NOMO-1 treated with dmso at 0.1 percent for 144 hours (cell line): ENCODE data around the gene ABLIM3.
"Not testable (repeated sequence)": the region's sequence is repeated elsewhere in the genome, so short reads cannot be mapped to it uniquely, and the experiment has no call there.

Source experiments
- DNase-seq: peaks from one replicate; lab custom pipeline; 2025; ENCODE audit not compliant: unreplicated experiment; lab: John Stamatoyannopoulos, UW

The ABLIM3 gene

DNA sequence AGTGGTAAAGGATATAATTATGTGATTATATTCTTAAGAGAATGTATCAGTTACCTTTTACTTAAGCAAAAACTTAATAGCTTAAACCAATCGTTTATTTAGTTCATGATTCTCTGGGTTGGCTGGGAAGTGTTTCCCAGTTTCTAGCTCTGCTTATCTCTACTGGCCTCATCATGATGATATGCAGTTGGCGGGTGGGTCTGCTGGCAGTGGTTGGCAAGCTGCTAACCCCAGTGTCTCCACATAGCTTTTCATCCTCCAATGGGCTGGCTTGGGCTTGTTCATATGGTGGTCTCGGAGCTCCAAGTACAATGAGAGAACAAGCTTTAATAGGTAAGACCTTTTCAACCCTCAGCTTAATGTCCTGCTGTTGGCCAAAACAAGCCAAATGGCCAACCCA is 43.8 kb downstream of the ABLIM3 start:
- DNase-seq: no peak

DNA sequence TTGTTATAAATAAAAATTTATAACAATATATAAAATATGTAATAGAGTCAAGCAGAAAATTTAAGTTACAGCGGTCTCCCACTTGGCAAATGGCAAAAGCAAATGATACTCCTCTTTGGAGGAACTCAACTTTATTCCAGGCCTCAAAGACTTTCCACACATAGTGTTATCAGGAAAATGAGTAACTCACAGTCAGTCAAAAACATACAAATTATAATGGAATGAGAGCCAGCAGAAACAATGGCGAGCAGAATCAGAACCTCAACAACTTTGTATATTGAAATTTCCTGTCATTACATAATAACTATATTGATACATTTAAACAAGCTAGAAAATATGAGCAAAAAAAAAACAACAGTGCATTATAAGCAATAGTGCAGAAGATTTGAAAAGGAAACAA is 45.2 kb downstream of the ABLIM3 start:
- DNase-seq: no peak

DNA sequence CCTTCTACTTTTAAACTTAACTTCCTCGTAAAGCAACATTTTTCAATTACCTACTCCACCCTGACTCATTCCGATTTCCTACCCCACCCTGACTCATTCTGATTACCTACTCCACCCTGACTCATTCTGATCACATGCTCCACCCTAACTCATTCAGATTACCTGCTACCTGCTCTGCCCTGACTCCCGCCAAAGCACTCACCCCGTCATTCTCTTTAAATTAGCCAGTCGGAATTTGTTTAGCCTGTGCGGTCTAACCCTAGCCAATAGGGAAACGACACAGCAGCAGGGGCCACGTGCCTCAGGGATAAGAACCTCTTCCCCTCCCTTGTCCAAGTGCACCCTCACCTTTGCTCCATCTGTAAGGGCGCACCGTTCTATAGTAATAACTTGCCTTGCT is 46.3 kb downstream of the ABLIM3 start:
- DNase-seq: not testable (repeated sequence)

DNA sequence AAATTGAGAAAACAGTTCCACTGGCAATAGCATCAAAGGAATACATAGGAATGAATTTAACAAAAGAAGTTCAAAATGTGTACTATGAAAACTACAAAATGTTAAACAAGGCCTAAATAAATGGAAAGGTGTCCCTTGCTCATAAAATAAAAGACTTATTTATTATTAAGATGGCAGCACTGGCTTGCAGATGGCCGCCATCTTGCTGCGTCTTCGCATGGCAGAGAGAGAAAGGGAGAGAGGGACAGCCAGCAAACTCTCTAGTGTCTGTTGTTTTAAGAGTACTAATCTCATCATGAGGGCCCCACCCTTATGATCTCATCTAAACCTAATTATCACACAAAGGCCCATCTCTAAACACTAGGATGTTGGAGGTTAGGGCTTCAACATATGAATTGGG is 47.1 kb downstream of the ABLIM3 start:
- no peak for DNase-seq

DNA sequence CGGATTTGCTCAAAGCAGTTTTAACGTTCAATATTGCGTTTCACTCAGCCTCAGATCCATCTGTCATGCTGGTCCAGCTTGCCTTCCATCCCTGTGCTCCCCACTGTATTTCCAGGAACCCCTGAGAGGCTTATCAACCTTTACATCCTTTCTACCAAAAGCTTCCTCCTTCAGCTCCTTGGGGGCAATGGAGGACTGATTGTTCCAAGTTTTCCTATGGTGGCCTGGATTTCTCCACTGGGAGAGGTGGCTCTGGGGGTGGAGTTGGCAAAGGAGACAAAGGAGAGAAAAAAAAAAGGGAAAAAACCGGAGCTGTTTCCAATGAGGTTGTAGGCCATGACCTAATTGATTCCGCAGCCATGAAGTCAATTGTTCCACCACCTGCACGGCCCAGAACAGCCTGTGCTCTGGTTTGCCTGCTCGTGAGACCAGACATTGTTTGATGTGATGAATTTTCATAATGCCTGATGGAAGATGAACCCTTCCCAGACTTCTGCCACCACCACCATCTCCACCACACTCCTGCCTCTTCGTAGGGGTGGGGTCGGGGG is 54.1 kb downstream of the ABLIM3 start:
- no peak for DNase-seq

DNA sequence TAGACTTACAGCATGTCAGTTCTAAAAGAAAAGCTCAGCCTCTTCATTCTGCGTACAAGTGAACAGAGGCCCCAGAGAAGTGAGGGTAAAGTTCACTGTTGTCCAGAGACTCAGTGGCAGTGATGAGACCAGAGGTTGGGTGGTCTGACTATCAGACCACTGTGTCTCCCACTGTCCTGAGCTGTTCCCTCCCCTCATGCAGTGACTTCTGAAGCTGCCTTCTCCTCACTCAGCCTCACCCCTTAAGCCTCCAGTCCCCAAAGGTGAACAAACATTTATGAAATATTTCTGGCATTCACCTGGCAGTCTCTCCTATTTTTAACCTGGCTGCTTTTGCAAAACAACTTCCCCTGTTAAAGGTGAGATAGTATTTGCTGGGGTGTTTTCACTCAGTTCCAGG is 54.7 kb downstream of the ABLIM3 start:
- DNase-seq: no peak

DNA sequence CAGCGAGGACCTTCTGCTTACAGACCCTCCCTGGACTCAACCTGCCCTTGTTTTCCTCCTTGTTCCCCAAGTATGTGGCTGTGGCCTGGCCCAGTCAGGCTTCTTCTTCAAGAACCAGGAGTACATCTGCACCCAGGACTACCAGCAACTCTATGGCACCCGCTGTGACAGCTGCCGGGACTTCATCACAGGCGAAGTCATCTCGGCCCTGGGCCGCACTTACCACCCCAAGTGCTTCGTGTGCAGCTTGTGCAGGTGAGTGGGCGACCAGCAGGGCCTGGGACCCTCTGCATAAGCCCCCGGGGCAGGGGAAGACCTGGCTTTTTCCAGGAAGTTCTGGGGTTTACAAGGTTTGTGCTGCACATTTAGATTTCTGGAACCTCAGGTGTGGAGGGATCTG is 56.9 kb downstream of the ABLIM3 start:
- no peak for DNase-seq

DNA sequence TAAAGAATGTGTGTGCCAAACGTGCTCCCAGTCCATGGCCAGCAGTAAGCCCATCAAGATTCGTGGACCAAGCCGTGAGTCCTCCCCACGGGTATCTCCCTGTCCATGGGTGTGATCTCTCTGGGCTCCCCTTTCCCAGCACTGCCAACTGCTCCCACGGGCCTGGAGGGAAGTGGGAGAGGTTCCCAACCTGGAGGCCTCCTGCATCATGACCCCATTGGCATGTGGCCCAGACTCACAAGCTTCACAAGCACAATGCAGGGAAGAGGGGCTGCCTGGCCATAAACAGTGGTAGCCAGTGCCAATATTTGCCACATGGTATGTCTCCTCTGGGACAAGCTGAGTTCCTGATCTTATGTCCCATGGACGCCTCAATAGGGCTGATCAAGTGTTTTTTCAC is 59.1 kb downstream of the ABLIM3 start:
- DNase-seq: no peak

DNA sequence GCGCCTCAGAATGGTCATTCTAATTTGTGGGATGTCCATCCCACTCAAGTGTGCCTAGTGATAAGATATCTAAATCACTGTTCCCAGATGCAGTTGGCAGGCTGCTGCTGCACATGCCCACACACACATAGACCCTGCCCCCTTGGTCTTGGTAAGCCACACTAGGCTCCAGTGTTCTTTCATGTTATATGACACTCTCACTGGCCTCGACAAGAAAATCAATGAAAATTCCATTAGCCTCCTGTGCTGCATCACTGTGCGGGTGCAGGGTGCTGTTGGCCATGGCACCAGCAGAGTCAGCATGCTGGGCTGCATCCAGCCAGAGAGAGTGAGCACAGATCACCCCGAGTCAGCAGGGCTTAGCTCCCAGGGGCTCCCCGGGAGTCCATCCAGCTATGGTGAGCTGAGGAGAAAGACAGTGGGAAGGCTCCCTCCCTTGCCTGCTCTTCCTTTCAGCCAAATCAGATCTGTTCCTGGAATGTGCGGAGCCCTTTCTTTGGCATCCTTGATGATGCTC is 59.9 kb downstream of the ABLIM3 start:
- DNase-seq: no peak

DNA sequence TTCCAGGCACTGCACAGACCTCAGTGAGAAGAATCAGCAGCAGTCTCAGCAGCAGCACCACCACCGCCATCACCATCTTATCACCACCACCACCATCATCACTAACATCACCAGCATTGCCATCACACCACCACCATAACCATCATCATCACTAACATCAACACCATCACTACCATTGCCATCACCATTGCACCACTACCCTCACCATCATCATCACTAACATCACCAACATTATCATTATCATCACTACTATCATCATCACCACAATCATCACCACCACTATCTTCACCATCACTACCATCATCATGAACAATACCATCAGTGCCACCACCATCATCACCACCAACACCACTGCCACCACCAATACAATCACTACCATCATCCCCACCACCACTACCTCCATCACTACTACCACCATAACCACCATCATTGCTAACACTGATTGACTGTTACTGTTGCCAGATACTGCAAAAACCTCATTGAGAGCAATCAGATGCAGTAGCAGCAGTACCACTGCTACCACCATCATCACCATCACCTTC is 61.7 kb downstream of the ABLIM3 start:
- no peak for DNase-seq

DNA sequence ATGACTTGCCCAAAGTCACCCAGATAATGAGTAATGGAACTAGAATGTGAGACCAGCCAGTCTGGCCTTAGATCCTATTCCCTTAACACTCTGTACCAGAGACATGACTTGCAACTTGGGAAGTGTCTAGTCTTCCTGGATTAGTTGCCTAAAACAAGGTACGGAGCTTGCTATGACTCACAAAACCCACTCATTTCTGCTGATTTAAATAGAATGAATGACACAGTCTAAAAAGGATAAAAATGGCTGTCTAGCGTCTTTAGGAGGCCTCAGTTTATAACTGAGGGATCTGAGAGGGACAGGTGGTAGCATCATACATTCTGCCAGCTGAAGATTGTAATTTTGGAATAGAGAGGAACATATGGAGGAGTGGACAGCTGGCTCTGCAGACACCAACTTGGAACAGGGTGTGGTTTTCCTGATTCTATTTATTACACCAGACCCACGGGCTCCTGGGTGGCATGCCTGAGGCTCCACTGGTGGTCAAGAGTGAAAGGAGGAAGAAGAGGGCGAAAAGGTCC is 62.7 kb downstream of the ABLIM3 start:
- no peak for DNase-seq

DNA sequence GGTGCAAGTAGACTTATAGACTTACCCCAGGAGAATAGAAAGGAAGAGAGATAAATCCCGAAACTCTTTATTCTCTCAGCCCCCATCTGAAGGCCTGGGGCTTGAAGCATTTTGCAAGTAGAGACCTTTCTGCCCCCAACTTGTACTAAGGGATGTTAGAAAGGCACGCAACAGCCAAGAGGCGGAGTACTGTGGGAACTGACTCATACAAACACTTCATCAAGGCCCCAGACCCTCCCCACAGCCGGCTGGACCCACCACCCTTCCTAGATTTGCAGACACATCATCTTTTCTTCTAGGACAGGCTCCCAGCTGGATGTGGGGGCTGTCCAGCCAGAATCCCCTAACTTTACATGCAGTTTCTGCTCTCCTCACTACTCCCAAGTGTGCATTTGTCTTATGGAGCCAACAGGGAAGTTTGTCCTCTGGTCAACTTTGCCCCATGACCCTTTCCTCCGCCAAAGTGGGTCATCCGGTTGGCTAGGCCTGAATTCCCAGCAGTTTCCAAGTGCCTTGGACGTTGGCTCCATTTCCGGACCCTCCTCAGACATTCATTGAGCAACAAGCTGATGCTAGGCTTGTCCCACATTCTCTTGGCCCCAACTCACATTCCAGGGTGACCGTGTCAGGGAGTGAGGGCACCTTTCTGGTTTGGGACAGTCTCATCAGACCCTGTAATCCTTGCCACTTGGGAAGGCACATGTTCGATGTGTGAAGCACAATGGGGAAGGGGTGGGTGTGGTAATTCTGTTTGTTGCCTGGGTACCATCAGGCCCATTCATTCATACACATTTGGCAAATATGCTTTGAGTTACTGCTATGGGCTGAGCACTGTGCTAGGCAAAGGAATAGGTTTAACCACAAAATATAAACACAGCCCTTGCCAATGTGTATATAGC is 64.6 kb downstream of the ABLIM3 start:
- DNase-seq: no peak

DNA sequence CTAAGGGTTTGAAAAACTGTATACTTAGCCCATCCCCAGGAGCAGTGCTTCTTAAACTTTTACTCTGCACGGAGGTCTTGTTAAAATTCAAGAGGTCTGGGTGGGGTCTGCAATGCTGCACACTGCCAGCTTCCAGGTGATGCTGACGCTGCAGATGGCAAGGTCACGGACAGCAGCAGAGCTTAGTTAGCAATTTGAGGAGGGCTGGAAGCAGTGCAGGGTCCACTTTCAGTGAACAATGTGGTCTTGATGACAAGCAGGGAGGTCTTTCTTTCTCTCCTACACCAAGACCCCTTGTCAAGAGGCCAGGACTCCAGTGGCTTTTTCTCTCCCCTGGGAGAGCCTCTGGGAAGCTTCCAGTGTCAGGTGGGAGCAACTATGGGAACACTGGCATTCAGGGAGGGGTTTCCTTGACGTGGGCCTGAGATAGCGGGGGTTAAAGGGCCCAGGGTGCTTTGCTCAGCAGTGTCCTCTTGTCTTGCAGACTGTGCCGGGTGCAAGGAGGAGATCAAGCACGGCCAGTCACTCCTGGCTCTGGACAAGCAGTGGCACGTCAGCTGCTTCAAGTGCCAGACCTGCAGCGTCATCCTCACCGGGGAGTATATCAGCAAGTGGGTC is 65.3 kb downstream of the ABLIM3 start:
- DNase-seq: no peak

DNA sequence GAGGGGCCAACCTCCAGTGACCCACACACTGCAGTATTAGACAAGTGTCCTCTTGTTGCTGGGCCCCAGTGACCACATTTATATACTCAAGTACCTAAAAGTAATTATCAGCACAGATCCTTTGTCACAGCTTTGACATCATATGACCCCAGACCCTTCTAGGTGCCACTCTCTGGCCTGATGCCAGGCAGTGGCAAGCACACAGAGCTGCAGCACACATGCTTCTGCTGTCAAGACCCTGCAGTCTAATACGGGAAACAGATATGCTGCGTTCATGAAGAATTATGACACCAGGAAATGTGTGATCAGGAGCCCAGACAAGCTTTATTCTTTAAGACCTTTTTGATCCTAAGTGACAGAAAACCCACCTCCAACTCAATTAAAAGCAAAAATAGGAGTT is 66.5 kb downstream of the ABLIM3 start:
- DNase-seq: no peak

DNA sequence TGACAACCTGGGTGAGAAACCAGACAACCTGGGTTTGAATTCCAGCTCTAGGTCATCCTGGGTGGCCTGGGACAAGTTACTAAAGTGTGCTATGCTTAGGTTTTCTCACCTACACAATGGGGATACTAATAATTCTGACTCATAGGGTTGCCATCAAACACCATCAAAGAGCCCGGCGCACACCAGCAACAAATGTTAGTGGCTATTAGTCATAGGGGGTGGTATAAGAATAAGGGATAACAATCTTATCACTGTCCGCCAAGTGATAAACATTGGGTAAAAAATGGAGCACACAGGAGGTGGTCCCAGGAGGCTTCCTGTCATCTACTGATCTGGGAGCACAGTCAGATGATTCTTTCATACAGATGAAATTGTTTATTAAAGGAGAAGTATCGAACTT is 68.9 kb downstream of the ABLIM3 start:
- DNase-seq: no peak

DNA sequence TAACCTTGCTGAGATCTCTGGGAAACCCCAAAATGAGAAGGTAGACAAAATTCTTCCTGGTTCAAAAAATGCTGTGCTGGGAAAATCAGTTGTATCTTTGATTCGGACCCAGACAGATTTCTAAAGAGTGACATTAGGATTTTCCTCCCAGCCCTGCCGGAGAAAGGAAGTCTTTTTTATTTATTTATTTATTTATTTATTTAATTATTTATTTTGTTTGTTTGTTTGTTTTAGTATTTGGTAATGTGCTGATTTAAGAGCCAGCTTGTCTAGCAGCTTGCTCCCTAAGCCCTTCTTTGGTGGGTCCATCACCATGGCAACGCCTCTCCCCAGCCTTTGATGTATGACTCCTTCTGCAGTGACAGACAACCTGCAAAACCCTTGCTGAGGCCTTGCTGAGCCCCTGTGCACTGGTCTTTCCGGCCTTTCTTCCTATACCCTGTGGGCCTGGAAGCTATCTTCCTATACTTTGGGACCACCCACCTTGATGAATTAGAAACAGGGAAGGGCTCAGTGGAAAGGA is 69.7 kb downstream of the ABLIM3 start:
- DNase-seq: no peak

DNA sequence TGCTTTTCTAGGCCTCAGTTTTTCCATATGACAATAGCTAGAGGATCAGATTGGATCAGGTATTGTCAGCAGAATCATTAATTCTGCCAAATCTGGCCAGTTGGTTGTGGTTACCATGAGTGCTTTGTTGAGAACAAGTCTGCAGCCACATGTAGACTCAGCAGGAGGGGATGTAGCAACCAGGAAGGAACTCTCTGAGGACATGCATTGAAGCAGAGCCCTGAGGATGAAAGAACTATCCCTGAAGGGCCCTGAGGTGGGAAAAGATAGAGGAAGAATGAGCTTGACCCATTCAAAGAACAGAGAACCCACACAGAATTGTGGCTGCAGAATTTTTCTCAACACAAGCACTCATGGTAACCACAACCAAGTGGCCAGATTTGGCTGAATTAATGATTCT is 70.3 kb downstream of the ABLIM3 start:
- DNase-seq: no peak

DNA sequence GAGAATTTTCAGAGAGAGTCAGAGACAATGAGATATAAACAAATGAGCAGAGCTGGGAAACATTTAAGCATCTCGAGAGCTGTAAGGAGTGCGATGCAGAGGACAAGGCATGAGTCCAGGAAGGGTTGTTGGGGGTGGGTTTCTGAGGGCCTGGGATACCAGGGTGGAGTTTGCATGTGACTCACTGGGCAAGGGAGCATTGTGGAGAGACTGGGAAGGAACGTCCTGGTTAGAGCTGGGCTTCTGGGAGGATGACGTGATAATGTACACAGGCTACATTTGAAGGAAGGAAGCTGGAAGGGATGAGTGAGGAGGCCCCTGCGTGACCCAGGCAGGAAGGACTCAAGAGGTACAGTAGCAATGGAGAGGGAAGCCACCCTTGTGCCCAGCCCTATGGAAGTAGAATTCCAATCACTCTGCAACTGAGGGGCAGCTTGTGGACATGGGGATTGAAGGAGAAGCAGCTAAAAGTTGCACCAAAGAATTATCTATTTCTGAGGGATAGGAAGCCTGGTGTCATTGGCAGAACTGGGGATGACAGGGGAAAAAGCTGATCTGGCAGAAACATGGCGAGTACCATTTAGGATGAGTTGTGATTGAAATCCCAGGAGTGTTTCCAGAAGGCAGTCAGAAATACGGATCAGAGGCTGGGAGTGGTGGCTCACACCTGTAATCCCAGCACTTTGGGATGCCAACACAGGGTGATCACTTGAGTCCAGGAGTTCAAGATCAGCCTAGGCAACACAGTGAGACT is 71.1 kb downstream of the ABLIM3 start:
- no peak for DNase-seq

DNA sequence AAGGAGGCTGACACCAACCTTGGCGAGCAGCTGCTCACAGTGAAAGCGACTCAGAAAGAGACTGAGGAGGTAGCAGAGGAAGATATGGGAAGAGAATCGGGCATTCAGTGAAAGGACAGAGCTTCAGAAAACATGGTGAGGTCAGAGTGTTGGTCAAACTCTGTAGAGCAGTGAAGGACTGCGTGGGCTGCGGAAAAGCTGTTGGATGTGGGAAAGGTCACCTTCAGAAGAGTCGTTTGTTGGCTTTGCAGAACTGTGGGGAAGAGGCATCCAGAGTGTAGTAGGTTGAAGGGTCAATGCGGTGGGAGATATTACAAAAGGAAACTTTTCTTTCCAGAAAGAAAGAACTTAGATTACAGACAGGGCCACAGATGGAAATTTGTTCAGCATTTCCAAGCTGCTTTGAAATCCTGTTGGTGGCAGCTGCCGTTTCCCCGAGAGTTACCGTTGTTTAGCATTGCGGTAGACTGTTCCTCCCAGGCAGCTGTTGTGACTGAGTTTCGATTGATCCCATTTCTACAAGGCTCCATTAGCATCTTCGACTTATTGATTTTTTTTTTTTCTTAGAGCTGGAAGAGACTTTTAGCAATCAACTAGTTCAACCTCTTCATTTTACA is 72.1 kb downstream of the ABLIM3 start:
- no peak for DNase-seq

DNA sequence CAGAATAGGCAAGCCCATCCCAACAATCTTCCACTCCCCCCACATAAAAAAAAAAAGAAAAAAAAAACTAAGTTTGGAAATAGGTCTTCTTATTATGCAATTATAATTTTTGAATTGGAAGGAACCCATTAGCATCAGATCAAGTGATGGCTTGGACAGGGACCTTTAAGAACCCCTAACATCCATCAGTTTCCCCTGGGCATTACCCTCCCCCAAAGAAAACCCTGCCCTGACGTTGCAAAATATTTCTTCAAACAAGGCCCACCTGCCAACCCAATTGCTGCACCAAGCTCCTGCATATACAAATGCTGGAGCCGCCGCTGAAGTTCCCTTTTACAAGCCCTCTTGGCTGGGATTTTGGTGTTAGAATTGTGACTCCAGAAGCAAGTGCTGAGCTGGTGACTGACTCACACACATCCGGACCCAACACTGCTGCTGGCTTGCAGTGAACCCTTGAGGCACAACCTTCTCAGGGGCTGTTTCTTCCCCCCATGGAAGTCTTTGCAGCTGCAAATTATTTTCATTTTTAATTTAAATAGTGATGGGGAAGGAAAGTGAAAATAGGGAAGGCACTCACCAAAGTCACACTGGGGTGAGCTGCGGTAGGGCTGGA is 74.3 kb downstream of the ABLIM3 start:
- no peak for DNase-seq
